Islet precursor cell (in vitro differentiated cells): ENCODE measurements around the gene TMA7B.
A peak's percentile ranks its signal among the peaks of the same experiment; 100 is the strongest.

Source experiments
- DNase-seq: peaks from one replicate; pipeline ENCODE4 v3.0.0-alpha.2; 2018

The TMA7B gene

DNA sequence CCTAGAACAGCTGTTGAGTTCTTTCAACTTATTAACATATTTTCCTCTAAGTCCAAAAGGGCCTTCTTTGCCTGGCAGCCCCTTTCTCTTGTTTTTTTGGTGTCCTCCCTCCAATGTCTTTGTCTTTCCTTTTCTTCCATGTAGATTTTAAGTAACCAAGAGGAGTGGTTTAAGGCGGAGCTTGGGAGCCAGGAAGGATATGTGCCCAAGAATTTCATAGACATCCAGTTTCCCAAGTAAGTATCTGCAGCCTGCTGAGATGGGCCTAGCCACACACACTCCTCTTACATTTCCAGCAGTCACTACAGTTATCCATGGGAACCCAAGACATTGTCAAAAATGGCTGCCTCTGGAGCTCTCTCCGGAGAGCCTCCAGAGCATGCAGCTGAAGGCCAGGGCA lies 4.5 kb upstream of the TMA7B start:
- DNase-seq, result no peak

DNA sequence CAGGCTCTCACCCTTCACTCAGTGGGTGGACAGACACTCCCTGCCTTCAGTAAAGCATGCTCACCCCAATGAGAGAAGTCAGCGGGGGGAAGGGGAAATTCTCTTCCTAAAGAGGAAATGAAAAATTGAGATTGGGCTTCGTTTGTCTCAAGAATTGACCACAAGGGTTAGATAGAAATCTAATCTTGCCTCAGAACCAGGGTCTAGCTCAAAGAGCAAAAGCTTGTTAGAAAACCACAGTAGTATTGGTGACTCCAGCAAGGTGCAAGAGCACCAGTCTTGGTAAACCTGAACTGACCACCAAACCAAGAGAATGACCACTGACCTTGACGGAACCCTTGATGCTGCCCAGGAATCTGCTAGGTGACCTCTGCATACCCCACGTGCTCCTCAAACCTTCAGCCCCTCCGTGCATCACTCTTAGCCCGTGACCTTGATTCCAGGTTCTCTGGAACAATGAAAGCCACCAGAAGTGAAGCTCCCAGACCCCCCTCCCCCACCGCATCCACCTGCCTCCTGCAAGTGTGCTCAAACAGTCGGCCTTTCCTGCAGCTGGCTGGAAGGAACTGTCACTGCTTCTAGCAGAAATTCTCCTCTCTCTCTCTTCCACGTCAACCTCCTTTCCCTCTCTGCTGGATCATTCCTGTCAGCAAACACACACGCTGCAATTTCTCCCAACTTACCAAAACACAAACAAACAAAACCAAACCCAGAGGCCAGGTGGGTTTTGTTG lies 3.1 kb upstream of the TMA7B start:
- DNase-seq, result no peak

DNA sequence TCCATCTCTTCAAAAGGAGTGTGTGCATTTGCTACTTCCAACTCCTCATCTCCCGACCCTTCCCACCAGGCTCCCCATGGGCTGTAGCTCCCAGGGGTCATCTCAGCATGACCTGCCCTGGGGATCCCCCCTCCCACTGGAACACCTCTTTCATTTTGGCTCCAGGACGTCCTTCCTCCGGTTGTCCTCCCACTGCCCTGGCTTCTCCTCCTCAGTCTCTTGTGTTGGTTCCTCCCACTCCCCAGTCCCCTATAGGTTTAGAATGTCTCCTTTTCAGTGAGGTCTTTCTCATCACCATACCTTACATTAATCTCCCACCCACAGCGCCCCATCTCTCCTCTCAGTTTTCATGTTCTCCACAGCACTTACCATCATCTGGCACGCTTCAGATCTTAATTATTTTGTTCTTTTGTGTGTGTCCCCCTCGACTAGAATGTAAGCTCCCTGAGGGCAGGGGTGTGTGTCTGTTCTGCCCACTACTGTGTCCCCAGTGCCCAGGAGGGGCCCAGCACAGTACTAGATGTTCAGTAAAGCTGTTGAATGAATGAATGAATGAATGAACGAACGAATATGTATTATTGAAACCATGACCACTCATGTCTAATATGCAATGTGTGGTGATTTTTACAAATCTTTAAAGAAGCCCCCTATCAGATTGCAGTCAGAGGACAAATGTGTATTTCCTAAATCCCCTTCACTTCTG lies 2.0 kb upstream of the TMA7B start:
- DNase-seq, result no peak

DNA sequence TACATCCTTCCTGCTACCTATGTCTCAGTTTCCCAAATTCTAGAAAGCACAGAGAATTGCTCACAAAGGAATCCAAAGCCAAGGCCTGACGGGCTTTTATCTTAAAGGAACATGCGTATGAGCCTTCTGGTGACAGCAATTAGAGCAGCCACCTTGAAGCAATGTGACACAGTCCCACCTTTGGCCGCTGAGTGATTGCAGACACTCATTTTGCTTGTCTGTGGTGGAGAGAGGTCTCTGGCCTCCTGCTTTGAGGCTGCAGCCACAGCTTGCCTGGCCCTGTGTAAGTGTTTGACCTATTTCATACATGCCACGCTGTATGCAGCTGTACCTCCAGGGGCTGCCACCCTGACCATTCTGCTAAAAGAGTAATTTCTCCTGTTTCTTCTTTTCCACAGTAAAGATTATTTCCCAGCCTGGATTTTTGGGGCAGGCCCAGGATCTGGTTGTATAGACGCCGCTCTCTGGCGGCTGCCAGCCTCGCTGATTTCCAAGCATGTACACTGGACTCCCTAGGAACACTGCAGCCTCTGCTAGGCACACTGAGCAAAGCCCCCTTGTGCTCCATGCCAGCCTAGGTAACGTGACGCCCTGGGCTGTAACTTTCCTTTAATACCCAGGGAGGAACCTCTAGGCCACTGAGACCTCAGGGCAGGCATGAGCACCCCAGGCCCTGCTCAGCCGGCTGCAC lies 1.1 kb upstream of the TMA7B start:
- DNase-seq, result no peak

DNA sequence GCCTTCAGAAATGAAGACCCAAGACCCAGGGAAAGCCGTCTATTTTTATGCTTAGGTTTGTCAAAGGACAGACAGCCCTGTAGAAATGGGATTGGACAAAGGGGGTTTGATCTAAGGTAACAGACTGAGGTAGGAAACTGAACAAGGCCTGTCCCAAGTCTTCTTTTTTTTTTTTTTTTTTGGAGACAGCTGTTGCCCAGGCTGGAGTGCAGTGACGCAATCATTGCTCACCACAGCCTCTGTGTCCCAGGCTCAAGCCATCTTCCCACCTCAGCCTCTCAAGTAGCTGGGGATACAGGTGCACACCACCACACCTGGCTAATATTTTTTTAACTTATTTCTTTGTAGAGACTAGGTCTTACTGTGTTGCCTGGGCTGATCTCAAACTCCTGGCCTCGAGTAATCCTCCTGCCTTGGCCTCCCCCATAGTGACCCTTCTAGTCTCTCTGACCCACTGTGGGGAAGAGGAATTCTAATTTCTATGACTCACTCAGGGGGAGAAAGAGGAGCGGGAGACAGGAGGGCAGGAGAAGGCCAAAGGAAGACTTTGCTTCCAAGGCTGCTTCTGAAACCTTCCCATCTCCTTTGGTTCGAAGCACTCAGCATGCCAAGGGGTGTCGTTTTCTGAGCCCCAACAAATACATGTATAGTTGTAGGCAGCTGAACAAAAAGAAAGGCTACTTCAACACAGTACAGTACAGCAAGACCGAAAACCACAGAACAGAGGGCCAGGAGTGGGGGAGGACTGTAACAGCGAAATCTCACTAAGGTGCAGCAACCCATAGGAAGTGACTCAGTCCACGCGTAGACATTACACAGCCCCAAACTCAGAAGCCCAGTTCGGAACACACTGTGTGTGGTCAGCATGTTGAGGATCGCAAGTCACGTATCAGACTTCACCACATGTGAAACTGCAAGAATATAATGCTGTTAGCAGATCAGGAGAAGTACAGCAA lies 872 bp downstream of the TMA7B start:
- peak; percentile 77 for DNase-seq

DNA sequence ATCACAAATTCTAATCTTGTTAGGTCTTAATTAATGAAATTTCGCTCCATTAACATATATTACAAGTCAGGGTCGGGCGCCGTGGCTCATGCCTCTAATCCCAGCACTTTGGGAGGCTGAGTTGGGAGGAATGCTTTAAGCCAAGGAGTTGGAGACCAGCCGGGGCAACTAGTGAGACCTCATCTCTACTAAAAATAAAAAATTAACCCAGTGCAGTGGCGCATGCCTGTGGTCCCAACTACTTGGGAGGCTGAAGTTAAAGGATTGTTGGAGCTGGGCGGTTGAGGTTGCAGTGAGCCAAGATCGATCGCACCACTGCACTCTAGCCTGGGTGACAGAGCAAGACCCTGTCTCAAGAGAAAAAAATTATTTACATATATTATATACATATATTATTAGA lies 1.9 kb downstream of the TMA7B start:
- no peak for DNase-seq

DNA sequence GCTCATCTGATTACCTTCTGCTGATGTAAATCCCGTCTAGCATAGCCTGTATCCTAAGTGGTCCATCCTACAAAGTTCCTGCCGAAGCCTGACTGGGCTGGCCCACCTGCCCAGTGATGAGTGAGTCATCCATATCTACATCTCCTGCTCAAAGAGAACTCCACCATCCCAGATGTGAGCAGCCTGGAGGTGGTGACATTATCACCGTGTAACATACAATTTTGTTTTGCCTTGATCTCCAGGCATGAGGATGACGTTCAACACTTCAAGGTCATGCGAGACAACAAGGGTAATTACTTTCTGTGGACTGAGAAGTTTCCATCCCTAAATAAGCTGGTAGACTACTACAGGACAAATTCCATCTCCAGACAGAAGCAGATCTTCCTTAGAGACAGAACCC lies 5.6 kb downstream of the TMA7B start:
- no peak for DNase-seq

DNA sequence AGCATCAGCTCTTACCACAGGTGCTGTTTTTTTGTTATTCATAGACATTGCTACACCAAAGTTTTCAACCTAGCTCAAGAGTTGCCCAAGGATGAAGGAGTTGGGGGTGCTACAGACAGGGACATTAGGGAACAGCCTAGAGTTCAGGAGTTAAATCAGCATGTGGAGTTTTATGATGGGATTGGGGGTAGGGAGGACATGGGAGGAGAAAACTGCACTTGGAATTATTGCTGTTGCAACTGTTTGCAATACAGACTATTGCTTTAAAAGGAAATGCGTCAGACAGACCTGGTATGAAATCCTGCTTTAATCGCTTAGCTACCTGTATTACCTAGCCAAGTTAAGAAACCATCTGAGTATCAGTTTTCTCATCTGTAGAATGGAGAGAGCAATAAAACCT lies 6.3 kb downstream of the TMA7B start:
- DNase-seq, result no peak

DNA sequence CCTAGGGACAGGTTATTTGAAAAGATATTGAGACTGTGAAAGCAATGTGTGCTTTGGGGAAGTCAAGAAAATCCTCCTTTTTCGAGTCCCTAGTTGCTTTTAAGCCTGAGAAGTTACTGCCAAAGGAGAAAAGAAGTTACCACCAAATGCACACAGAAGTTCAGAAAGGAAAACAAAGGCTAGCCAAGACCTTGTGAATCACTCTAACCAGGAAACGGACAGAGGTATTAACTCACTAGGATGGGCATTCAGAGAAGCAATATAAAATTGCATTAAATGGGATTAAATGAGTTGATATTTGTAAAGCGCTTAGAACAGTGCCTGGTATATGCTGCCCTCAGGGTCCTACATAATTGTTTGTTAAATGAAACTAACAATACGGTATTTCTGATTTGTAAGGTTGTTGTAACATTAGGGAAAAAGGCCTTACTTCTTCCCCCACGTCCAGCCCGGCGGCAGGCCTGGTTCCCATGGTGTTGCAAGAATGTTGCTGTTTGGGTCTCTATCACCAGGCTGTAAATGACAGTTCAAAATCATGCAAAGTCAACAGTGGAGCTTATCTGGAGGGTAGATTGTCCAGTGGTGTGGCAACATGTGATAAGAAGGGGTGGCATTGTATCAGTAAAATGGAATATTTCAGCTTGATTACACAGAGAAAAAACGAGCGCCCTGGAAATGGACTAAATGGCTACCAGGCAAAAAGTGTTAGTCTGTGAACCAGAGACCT lies 7.1 kb downstream of the TMA7B start:
- no peak for DNase-seq

DNA sequence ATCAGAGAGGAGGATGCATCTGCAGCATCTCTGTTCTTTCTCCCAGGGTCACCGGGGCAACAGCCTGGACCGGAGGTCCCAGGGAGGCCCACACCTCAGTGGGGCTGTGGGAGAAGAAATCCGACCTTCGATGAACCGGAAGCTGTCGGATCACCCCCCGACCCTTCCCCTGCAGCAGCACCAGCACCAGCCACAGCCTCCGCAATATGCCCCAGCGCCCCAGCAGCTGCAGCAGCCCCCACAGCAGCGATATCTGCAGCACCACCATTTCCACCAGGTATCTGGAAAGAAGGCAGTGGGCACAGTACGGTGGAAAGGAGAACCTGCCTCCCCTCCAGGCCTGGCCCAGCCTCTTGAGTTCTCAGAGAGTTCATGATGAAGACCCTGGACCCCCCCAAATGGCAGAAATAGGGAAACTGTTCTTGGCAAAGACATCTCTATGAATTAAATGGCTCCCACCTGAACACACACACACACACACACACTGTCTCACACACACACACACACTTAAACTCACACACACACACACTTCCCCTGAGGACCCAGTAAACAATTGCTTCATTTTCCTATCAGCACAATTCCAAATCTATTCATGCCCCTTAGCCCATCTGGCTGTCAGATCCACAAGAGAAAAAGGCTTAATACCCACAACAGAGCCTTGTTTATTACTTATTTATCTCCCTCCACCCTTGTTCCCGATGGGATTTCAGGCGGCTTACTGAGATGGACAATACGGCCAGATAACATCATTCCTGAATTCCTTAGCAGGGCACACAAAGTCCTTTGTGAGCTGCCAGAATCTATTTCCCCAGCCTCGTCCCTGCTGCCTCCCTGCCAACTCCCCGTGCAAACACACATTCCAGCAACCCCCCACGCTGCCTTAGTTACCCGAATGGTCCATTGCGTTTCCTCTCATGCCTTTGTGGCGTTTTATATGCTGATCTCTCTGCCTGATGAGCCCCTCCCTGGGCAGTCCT lies 8.1 kb downstream of the TMA7B start:
- DNase-seq, result no peak

DNA sequence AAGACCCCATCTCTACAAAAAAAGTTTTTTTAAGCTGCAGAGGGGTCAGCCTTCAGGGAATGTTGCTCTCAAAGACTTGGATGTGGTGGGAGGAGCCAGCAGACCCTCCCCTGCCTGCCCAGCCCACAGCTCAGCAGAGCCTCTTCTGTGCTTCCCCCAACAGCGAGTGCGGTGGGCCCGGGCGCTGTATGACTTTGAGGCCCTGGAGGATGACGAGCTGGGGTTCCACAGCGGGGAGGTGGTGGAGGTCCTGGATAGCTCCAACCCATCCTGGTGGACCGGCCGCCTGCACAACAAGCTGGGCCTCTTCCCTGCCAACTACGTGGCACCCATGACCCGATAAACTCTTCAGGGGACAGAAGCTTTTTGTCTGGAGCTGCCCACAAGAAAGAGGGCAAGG lies 10.5 kb downstream of the TMA7B start:
- no peak for DNase-seq

DNA sequence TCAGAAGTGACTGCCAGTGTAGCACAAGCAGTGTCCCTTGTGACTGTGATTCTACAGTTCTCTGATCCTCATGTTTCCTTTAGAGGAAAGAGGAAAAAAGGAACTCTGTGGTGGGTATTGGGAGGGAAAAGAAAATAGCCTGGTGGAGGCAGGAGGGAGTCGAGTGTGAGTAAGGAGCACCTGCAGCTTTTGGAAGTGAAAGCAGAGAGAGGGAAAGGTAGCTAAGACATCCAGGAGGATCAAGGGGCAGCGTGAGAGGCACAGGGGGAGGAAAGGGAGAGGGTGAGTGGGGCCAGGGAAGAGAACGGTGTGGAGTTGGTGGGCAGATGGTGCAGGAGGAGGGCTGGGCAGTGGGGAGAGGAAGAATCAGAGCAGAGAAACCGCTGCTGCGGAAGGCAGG lies 12.4 kb downstream of the TMA7B start:
- DNase-seq, result no peak

DNA sequence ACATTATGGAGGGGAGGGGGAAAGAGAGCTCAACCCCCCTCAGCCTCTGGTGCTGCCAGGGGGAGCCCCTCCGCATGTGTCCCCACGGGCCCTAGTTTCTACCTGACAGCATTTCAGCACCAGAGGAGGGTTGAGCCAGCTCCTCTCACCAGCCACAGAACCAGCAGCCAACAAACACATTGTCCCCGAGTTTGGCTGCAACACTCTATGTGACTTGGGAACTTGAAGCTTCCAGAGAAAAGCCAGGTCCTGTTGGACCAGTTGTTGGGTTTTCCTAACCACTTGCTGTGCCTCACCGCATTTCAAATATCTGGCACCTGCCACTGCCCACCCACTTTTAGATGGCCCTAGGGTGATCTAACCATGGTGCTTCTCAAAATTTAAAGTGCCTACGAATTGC lies 13.5 kb downstream of the TMA7B start:
- DNase-seq, result no peak

DNA sequence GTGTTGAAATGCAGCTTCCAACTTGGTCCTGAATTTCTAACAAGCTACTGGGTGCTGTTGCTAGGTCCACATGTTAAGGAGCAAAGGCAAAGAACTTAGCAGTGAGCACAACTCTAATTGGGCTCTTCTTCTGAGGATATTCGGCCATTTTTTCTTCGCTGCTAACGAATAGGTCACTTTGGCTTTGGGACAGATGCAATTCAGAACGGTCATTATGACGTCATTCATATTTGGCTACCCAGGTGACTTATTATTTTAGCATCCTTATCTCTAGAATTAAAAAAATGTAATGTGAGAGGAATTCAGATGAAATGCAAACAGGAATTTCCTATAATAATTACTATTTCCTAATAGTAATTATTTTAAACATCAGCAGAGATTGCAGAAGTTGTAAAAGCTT lies 13.9 kb downstream of the TMA7B start:
- no peak for DNase-seq

DNA sequence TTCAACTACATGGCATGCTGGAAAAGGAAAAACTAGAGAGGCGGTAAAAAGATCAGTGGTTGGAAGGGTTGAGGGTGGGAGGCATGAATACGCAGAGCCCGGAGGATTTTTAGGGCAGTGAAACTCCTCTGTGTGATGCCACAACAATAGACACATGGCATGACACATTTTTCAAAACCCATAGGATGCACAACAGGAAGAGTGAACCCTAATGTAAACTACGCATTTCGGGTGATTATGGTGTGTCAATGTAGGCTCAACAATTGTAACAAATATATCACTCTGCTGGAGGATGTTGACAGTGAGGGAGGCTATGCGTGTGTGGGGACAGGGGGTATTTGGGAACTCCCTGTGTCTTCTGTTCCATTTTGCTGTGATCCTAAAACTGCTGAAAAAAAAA lies 18.9 kb downstream of the TMA7B start:
- DNase-seq, result no peak

DNA sequence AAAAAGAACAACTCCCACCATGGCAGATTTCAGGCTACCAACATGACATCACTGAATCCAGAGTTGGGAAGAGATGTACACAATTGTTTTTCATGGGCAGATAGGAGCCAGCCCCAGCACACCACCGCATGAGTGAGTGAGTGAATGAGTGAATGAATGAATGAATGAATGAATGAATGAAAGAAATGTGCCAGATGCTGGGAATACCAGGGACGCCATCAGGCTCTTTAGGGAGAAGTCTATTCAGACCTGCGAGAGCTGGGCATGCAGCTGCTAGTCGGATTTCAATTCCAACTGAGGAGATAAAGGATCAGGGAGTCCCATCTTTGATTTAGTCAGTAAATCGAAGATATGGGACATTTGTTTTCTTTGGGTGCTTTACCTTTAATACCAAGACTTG lies 19.3 kb downstream of the TMA7B start:
- DNase-seq, result peak; percentile 22

DNA sequence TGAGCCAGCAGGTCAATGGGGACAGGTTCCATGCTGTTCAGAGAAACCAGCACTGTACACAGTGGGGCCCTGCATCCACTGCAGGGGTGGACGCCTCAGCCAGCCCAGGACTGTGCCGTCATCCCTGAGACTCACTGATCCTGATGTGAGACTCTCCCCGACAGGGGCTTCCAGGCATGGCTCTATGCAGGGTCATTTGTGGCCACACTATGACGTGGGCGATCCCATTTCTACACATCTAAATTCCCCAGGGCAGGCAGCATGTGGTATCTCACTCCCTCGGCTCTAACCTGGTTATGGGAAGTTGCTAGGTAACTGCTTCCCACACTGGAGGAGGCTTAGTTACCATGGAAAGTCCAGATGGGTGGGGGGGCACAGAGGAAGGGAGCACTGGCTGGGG lies 20.4 kb downstream of the TMA7B start:
- DNase-seq, result peak; percentile 49

DNA sequence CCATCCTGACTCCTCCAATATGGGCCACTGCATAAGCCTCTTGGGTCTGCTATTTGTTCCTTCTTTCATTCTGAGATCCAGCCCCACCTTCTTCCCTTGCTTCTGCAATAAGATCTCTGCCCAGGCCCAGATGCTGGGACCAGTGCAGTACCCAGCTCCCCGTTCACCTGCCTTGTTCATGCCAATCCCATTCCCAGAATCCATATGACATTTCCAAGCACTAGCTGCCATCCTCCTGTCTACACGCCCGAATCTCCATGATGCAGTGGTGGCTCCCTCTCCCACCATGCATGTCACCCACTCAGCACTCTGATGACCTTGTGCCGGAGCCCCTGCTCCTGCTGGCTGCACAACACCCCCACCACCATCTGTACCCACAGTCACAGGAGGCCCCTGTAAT lies 23.1 kb downstream of the TMA7B start:
- no peak for DNase-seq

DNA sequence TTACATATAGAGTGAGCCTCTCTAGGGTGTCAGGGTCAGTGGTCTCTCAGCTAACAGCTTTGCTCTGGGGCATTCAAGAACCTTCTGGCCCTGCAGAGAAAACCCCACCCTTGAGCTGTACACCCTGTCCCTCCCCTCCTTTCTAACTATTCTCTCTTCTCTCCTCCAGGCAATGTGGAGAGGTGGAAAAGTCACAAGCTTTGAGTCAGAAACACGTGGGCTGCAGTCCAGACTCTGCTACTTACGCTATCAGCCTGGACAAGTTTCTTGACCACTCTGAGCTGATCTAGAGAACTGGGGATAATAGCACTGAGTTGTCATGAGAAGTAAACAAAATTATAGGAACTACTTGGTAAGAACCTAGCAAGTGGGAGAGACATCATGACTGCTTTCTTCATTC lies 23.8 kb downstream of the TMA7B start:
- no peak for DNase-seq

DNA sequence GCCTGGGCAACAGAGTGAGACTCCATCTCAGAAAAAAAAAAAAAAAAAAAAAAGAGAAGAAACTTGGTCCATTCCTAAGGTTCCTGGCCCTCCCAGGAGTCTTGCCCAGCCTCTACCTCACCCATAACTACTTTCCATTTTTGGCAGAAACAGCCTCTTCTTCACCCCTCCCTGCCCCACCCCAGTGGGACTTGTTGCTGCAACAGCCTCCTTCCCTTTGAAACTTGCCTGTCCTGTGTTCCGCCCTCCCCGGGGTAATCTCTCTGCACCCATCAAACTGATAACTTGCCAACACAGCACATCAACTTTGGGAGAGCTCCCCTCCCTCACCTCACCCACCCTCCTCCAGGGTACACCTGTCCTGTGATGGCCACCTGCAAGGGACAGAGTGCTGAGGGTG lies 24.5 kb downstream of the TMA7B start:
- DNase-seq, result no peak

DNA sequence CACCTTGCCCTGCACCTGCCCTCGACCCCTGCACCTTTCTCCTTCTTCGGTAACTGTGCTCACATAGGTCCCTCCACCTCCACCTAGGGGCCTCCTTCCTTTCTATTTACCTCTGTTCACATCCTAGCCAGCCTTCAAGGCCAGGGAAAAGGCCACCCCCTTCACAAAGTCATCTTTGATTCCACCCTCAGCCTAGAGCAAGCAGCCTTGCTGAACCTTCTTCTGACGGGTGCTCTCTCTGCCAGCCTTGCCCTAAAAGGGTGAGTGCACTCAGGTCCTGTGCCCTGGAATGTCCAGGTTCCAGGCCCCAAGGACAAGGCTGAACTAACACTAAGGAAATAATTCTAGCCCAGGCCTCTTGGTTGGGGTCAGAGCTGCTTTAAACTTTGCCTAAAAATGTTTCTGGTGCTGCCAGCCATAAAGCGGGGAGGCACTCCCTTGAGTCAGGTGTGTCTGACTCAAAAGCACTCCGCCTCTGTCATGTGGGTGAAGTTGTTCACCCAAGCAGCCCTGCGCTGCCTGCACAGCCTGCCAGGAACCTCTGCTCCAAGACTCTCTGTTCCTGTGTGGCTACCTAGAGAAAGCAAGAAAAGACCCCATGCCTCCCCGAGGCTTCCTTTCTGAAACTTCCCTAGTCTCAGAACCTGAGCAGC lies 25.3 kb downstream of the TMA7B start:
- no peak for DNase-seq
